CD1c-positive myeloid dendritic cell (primary cell): ENCODE results near the gene FGFR4.
"Not testable (repeated sequence)": the region's sequence is repeated elsewhere in the genome, so short reads cannot be mapped to it uniquely, and the experiment has no call there.

Experiments used
- DNase-seq: peaks from one replicate; pipeline ENCODE4 v3.0.0-alpha.2; 2016; ENCODE audit errors: extremely low spot score

The FGFR4 gene

GRCh38 chr5:177086654-177087397 lies at the start of gene FGFR4:
Gene FGFR4, plus strand, starts transcription at chr5:177086915. Its CDS starts 2,688 bp downstream, at chr5:177089603.
- DNase-seq: peak; percentile 46

- DNase-seq: no peak
Observed at GRCh38 chr5:177036921-177037320, 49.8 kb upstream of the FGFR4 start.

GRCh38 chr5:177040814-177041420 lies 45.8 kb upstream of the FGFR4 start:
- DNase-seq: no peak

GRCh38 chr5:177041936-177042335 lies 44.8 kb upstream of the FGFR4 start:
- DNase-seq: no peak

- no peak for DNase-seq
Observed at GRCh38 chr5:177043114-177043513, 43.6 kb upstream of the FGFR4 start.

- DNase-seq: no peak
Observed at GRCh38 chr5:177043958-177044357, 42.8 kb upstream of the FGFR4 start.

GRCh38 chr5:177044641-177045040 lies 42.1 kb upstream of the FGFR4 start:
- no peak for DNase-seq

GRCh38 chr5:177045631-177046030 lies 41.1 kb upstream of the FGFR4 start:
- no peak for DNase-seq

GRCh38 chr5:177048531-177048930 lies 38.2 kb upstream of the FGFR4 start:
- not testable (repeated sequence) for DNase-seq

GRCh38 chr5:177049285-177049684 lies 37.4 kb upstream of the FGFR4 start:
- DNase-seq: no peak

GRCh38 chr5:177064500-177065277 lies 22.0 kb upstream of the FGFR4 start:
- DNase-seq: no peak

GRCh38 chr5:177065491-177065890 lies 21.2 kb upstream of the FGFR4 start:
- no peak for DNase-seq

GRCh38 chr5:177066224-177066623 lies 20.5 kb upstream of the FGFR4 start:
- DNase-seq: no peak

- DNase-seq: no peak
Observed at GRCh38 chr5:177067503-177067902, 19.2 kb upstream of the FGFR4 start.

- no peak for DNase-seq
Observed at GRCh38 chr5:177070536-177071191, 16.1 kb upstream of the FGFR4 start.

GRCh38 chr5:177071666-177072385 lies 14.9 kb upstream of the FGFR4 start:
- DNase-seq: peak; percentile 79

- no peak for DNase-seq
Observed at GRCh38 chr5:177077335-177077734, 9.4 kb upstream of the FGFR4 start.

- DNase-seq: no peak
Observed at GRCh38 chr5:177079606-177080005, 7.1 kb upstream of the FGFR4 start.

GRCh38 chr5:177080265-177080664 lies 6.5 kb upstream of the FGFR4 start:
- no peak for DNase-seq

- no peak for DNase-seq
Observed at GRCh38 chr5:177081859-177082258, 4.9 kb upstream of the FGFR4 start.

- DNase-seq: no peak
Observed at GRCh38 chr5:177083357-177083756, 3.4 kb upstream of the FGFR4 start.

- no peak for DNase-seq
Observed at GRCh38 chr5:177084175-177084574, 2.5 kb upstream of the FGFR4 start.
